A549 (cell line): ENCODE measurements around the gene SLC12A2. TPM values are rescaled to one million over a fixed set of nuclear protein-coding genes. Genes with fewer than 3 reads are reported as not detected.

Source experiments
- ATAC-seq, 2 experiments: fragments of 200-7000 bp in 1 of 2; fragments of >200 bp in 1 of 2; cut with Nextera tagmentation in 1 of 2; cut with Tn5 transposase in 1 of 2; 3 replicates each; pipeline versions ENCODE4 v1.8.0 to v1.9.1; 2018 to 2020; ENCODE audit warnings: mild to moderate bottlenecking in 1 of 2, moderate library complexity in 1 of 2
- CTCF ChIA-PET: fragments of 300-600 bp; sonication (Branson Sonifier 250); formaldehyde crosslinking; extraction: SDS; loops from one replicate; lab custom pipeline; 2021; ENCODE audit warnings: antibody characterized with exemption, inconsistent platforms; lab: Yijun Ruan, JAX
- POLR2A ChIA-PET: fragments of 350-600 bp; formaldehyde crosslinking; extraction: SDS; loops from one replicate; lab custom pipeline; 2021; ENCODE audit warnings: antibody characterized with exemption, inconsistent platforms; lab: Yijun Ruan, JAX
- DNase-seq, 2 experiments: peaks; one replicate each; pipeline versions ENCODE4 v3.0.0 to v3.0.0-alpha.2; 2011 to 2016; ENCODE audit warnings: low read depth in 1 of 2, low spot score in 1 of 2
- FAIRE-seq: peaks from 2 replicates; lab custom pipeline; 2011; peaks lifted over from hg19 to GRCh38; lab: Jason Lieb, UNC
- H3K27ac ChIP-seq, 2 experiments: fragments of >200 bp; sonication (Bioruptor Twin); formaldehyde crosslinking; 3 replicates each; pipeline ENCODE4 v1.5.1; 2016 to 2017
- H3K4me1 ChIP-seq: fragments of >200 bp; sonication (Bioruptor Twin); formaldehyde crosslinking; 3 replicates; pipeline ENCODE4 v1.6.1; 2016
- H3K4me2 ChIP-seq: fragments of >200 bp; sonication (Bioruptor Twin); formaldehyde crosslinking; 3 replicates; pipeline ENCODE4 v1.6.1; 2016
- H3K4me3 ChIP-seq: fragments of >200 bp; sonication (Bioruptor Twin); formaldehyde crosslinking; 3 replicates; pipeline ENCODE4 v1.5.1; 2016
- H3K9me3 ChIP-seq: fragments of >200 bp; sonication (Bioruptor Twin); formaldehyde crosslinking; 3 replicates; pipeline ENCODE4 v1.6.1; 2016
- CBX8 ChIP-seq: fragments of 200-600 bp; sonication (generic); IDR thresholded peaks from 2 replicates; pipeline ENCODE4 v1.6.1; 2016
- CHD2 ChIP-seq: fragments of 150-350 bp; IDR thresholded peaks from 2 replicates; pipeline ENCODE4 v1.6.1; 2014; ENCODE audit warnings: low read length; ENCODE audit not compliant: partially characterized antibody
- EHMT2 ChIP-seq: fragments of 200-600 bp; sonication (generic); IDR thresholded peaks from 2 replicates; pipeline ENCODE4 v1.6.1; 2016; ENCODE audit warnings: antibody characterized with exemption, low read depth, mild to moderate bottlenecking, moderate library complexity
- EP300 ChIP-seq, 2 experiments: fragments of >200 bp; sonication (Bioruptor Twin); formaldehyde crosslinking; IDR thresholded peaks; 2 replicates in 1 of 2; 3 replicates in 1 of 2; pipeline ENCODE4 v1.6.1; 2016 to 2017
- FOSB ChIP-seq: fragments of 250-450 bp; sonication (Bioruptor Pico); IDR thresholded peaks from 2 replicates; pipeline ENCODE4 v1.5.0; 2020; ENCODE audit warnings: mild to moderate bottlenecking, moderate library complexity
- HOXA7 ChIP-seq: fragments of 250-450 bp; sonication (Bioruptor Pico); IDR thresholded peaks from 2 replicates; pipeline ENCODE4 v1.5.0; 2020; ENCODE audit warnings: mild to moderate bottlenecking, moderate library complexity
- JUNB ChIP-seq: fragments of >200 bp; sonication (Bioruptor Twin); formaldehyde crosslinking; IDR thresholded peaks from 2 replicates; pipeline ENCODE4 v1.6.1; 2016
- KDM1A ChIP-seq: fragments of 200-600 bp; sonication (generic); IDR thresholded peaks from 2 replicates; pipeline ENCODE4 v1.6.1; 2016; ENCODE audit warnings: low read depth, mild to moderate bottlenecking
- KDM5A ChIP-seq: fragments of 200-600 bp; sonication (generic); IDR thresholded peaks from 2 replicates; pipeline ENCODE4 v1.6.1; 2016; ENCODE audit warnings: antibody characterized with exemption, mild to moderate bottlenecking
- MAFK ChIP-seq: fragments of 450-650 bp; IDR thresholded peaks from 2 replicates; pipeline ENCODE4 v1.6.1; 2014; ENCODE audit not compliant: partially characterized antibody
- MAZ ChIP-seq: fragments of 150-350 bp; IDR thresholded peaks from 2 replicates; pipeline ENCODE4 v1.6.1; 2014; ENCODE audit warnings: antibody characterized with exemption, low read depth, low read length, borderline replicate concordance
- MYC ChIP-seq: IDR thresholded peaks from 2 replicates; pipeline ENCODE4 v1.6.1; 2012; ENCODE audit warnings: mild to moderate bottlenecking, inconsistent platforms, low read length, improper control_type of control experiment, borderline replicate concordance
- NFE2L2 ChIP-seq: fragments of 150-350 bp; conservative IDR thresholded peaks from 2 replicates; pipeline ENCODE4 v1.6.1; 2014; ENCODE audit warnings: low read length
- NPAS2 ChIP-seq: fragments of 250-450 bp; sonication (Bioruptor Pico); IDR thresholded peaks from 2 replicates; pipeline ENCODE4 v1.8.0; 2022; ENCODE audit warnings: mild to moderate bottlenecking, moderate library complexity, borderline replicate concordance
- PHF8 ChIP-seq: fragments of 200-600 bp; sonication (generic); IDR thresholded peaks from 2 replicates; pipeline ENCODE4 v1.6.1; 2016; ENCODE audit warnings: low read depth, mild to moderate bottlenecking, antibody characterized with exemption, moderate library complexity, borderline replicate concordance
- POLR2A ChIP-seq: IDR thresholded peaks from 2 replicates; pipeline ENCODE4 v1.6.1; 2012; ENCODE audit warnings: mild to moderate bottlenecking, low read length
- RCOR1 ChIP-seq: fragments of 150-350 bp; IDR thresholded peaks from 2 replicates; pipeline ENCODE4 v1.6.1; 2014; ENCODE audit warnings: antibody characterized with exemption, low read length, low read depth
- RNF2 ChIP-seq: fragments of 200-600 bp; sonication (generic); IDR thresholded peaks from 2 replicates; pipeline ENCODE4 v1.6.1; 2016; ENCODE audit warnings: low read depth, mild to moderate bottlenecking, antibody characterized with exemption, moderate library complexity, borderline replicate concordance
- TFCP2L1 ChIP-seq: fragments of 250-450 bp; sonication (Bioruptor Pico); IDR thresholded peaks from 2 replicates; pipeline ENCODE4 v1.5.0; 2021; ENCODE audit warnings: mild to moderate bottlenecking
- ZFP36 ChIP-seq: fragments of 450-650 bp; IDR thresholded peaks from 2 replicates; pipeline ENCODE4 v1.6.1; 2014; ENCODE audit warnings: borderline replicate concordance; ENCODE audit not compliant: partially characterized antibody
- ZNF302 ChIP-seq: fragments of 250-450 bp; sonication (Bioruptor Pico); IDR thresholded peaks from 2 replicates; pipeline ENCODE4 v1.9.0; 2021; ENCODE audit warnings: inconsistent platforms, mild to moderate bottlenecking, moderate library complexity
- whole genome bisulfite sequencing: methylation state at CpG from one replicate; pipeline ENCODE4 v1.1.6; 2017; ENCODE audit errors: missing lambda C conversion rate; 5-methylcytosine and 5-hydroxymethylcytosine counted together
- polyA plus RNA-seq, 4 experiments: library from polyadenylated mRNA; depleted of rRNA in 3 of 4; stranded (reverse); fragments of >200 nt; fragmentation: RNase III in 1 of 4; extraction: RNeasy Plus Mini Kit Qiagen cat#74134 plus additional on column Dnase treatment in 1 of 4; gene quantifications; 2 replicates in 3 of 4; 3 replicates in 1 of 4; pipeline ENCODE4 v1.2.3, GENCODE V29; 2011 to 2017
- TF ChIP-seq, protein P1 (sequence below): IDR thresholded peaks from 2 replicates; pipeline ENCODE4 v1.6.1; 2012
- TF ChIP-seq, protein P2 (sequence below): fragments of >200 bp; sonication (Bioruptor Twin); formaldehyde crosslinking; IDR thresholded peaks from 2 replicates; pipeline ENCODE4 v1.6.1; 2016
- TF ChIP-seq, protein P3 (sequence below): fragments of >200 bp; sonication (Bioruptor Twin); formaldehyde crosslinking; IDR thresholded peaks from 3 replicates; pipeline ENCODE4 v1.5.1; 2016
- TF ChIP-seq, protein P4 (sequence below): fragments of 450-650 bp; IDR thresholded peaks from 2 replicates; pipeline ENCODE4 v1.6.1; 2014; ENCODE audit warnings: antibody characterized with exemption
- TF ChIP-seq, protein P5 (sequence below): fragments of 200-600 bp; sonication (generic); IDR thresholded peaks from 2 replicates; pipeline ENCODE4 v1.6.1; 2016; ENCODE audit warnings: antibody characterized with exemption, mild to moderate bottlenecking, moderate library complexity

SLC12A2 gene
- polyA plus RNA-seq, 2 of the 4 experiments (the other 2 are of a cell fraction): 17.1 to 99.9 TPM

DNA sequence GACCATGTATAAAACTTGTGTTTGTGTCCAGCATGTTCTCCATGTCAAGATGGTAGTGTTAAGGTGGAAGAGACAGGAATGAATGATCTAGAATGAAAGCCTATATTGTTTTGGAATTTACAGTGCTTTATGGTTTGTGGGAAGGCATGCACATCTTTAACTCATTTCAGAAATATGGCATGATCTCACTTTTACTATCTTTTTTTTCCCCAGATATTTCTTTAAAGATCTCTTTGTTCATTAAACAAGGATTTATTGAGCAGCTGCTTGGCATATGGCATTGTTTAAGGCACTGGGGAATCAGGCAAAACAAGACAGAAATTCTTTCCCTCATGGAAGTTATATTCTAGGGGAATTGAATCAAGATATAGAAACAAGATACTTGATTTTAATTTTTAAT, 51.7 kb downstream of the SLC12A2 start:
- no peak overlapping the region for H3K27ac ChIP-seq
- DNase-seq (no peak), FAIRE-seq (no peak), ATAC-seq (no peak)
- H3K4me3 ChIP-seq: no peak overlapping the region
- POLR2A ChIA-PET: no interaction called here
- no peaks in the 10 kb centered on the region for H3K9me3 ChIP-seq
- CTCF ChIA-PET: no interaction called here
- no peak overlapping the region for H3K4me2 ChIP-seq
- no peaks in the 10 kb centered on the region for H3K4me1 ChIP-seq
- no peak for TF ChIP-seq CBX8
- TF ChIP-seq RNF2: no peak
- TF ChIP-seq, protein P1, sequence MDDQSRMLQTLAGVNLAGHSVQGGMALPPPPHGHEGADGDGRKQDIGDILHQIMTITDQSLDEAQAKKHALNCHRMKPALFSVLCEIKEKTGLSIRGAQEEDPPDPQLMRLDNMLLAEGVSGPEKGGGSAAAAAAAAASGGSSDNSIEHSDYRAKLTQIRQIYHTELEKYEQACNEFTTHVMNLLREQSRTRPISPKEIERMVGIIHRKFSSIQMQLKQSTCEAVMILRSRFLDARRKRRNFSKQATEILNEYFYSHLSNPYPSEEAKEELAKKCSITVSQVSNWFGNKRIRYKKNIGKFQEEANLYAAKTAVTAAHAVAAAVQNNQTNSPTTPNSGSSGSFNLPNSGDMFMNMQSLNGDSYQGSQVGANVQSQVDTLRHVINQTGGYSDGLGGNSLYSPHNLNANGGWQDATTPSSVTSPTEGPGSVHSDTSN: no peak

DNA sequence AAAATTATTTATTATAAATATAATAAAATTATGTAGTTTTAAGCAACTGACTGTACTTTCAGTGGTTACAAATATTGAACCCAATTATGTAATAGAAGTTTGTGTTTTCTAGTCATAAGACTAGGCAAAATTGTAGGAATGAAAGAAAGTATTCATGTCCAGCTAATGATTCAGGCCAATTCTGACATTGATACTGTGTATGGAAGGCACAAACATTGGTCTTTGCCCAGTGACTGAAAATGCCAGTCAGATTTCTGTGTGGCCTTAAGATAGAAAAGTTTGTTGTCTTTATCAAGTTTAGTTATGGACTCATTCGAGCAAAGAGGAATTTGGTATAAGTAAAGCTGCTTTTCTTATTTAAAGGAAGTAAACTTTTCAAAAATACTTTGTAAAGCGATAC, 60.3 kb downstream of the SLC12A2 start:
- FAIRE-seq: no peak
- TF ChIP-seq, protein P2, sequence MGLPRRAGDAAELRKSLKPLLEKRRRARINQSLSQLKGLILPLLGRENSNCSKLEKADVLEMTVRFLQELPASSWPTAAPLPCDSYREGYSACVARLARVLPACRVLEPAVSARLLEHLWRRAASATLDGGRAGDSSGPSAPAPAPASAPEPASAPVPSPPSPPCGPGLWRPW: no peak
- TF ChIP-seq, protein P3, sequence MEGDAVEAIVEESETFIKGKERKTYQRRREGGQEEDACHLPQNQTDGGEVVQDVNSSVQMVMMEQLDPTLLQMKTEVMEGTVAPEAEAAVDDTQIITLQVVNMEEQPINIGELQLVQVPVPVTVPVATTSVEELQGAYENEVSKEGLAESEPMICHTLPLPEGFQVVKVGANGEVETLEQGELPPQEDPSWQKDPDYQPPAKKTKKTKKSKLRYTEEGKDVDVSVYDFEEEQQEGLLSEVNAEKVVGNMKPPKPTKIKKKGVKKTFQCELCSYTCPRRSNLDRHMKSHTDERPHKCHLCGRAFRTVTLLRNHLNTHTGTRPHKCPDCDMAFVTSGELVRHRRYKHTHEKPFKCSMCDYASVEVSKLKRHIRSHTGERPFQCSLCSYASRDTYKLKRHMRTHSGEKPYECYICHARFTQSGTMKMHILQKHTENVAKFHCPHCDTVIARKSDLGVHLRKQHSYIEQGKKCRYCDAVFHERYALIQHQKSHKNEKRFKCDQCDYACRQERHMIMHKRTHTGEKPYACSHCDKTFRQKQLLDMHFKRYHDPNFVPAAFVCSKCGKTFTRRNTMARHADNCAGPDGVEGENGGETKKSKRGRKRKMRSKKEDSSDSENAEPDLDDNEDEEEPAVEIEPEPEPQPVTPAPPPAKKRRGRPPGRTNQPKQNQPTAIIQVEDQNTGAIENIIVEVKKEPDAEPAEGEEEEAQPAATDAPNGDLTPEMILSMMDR: no peak
- TF ChIP-seq NPAS2 (no peak), PHF8 (no peak), ZFP36 (no peak), ZNF302 (CRISPR knock-in tag) (no peak), RCOR1 (no peak), POLR2A (no peak), CHD2 (no peak), FOSB (CRISPR knock-in tag) (no peak), MAFK (no peak), KDM1A (no peak), EP300 (IDR thresholded peaks at IDR 0.05) (no peak), MAZ (no peak), KDM5A (no peak), HOXA7 (no peak), EHMT2 (no peak)
- TF ChIP-seq, protein P4, sequence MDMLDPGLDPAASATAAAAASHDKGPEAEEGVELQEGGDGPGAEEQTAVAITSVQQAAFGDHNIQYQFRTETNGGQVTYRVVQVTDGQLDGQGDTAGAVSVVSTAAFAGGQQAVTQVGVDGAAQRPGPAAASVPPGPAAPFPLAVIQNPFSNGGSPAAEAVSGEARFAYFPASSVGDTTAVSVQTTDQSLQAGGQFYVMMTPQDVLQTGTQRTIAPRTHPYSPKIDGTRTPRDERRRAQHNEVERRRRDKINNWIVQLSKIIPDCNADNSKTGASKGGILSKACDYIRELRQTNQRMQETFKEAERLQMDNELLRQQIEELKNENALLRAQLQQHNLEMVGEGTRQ: no peak
- TF ChIP-seq, protein P1: no peak
- 89% methylated on average over 2 of the region's 2 CpGs for WGBS
- no peak for ATAC-seq
- Histone ChIP-seq H3K27ac (no peak overlapping the region), H3K4me1 (no peaks in the 10 kb centered on the region), H3K4me3 (no peak overlapping the region), H3K4me2 (no peak overlapping the region), H3K9me3 (no peaks in the 10 kb centered on the region)
- ChIA-PET CTCF (no interaction called here), POLR2A (no interaction called here)
- no peak for DNase-seq

DNA sequence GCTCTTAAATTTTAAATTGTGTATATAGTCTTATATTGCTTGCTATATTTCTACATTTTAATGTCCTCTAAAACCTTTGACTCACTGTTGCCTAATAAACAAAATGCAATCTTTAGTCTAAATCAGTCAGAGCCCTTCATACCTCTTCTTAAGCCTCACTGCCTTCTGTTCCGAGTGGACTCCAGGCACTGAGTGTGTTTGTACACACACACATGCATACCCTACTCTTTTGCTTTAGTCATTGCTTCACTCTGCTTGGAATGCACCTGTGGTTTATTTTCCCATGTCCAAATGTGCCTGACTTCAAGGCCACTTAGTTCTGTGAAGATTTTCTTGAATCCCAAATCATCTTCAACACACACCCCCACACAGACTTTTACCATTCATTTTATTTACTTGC, 60.9 kb downstream of the SLC12A2 start:
- DNase-seq: no peak
- FAIRE-seq: no peak
- Histone ChIP-seq H3K4me1 (no peaks in the 10 kb centered on the region), H3K9me3 (no peaks in the 10 kb centered on the region), H3K4me3 (no peak overlapping the region), H3K27ac (no peak overlapping the region), H3K4me2 (no peak overlapping the region)
- no peak for ATAC-seq
- ChIA-PET CTCF (no interaction called here), POLR2A (no interaction called here)
- 86% methylated on average over 1 of the region's 1 CpG for WGBS
- TF ChIP-seq EHMT2 (no peak), MYC (no peak), TFCP2L1 (CRISPR knock-in tag) (no peak), NFE2L2 (no peak), JUNB (no peak)
- TF ChIP-seq, protein P5, sequence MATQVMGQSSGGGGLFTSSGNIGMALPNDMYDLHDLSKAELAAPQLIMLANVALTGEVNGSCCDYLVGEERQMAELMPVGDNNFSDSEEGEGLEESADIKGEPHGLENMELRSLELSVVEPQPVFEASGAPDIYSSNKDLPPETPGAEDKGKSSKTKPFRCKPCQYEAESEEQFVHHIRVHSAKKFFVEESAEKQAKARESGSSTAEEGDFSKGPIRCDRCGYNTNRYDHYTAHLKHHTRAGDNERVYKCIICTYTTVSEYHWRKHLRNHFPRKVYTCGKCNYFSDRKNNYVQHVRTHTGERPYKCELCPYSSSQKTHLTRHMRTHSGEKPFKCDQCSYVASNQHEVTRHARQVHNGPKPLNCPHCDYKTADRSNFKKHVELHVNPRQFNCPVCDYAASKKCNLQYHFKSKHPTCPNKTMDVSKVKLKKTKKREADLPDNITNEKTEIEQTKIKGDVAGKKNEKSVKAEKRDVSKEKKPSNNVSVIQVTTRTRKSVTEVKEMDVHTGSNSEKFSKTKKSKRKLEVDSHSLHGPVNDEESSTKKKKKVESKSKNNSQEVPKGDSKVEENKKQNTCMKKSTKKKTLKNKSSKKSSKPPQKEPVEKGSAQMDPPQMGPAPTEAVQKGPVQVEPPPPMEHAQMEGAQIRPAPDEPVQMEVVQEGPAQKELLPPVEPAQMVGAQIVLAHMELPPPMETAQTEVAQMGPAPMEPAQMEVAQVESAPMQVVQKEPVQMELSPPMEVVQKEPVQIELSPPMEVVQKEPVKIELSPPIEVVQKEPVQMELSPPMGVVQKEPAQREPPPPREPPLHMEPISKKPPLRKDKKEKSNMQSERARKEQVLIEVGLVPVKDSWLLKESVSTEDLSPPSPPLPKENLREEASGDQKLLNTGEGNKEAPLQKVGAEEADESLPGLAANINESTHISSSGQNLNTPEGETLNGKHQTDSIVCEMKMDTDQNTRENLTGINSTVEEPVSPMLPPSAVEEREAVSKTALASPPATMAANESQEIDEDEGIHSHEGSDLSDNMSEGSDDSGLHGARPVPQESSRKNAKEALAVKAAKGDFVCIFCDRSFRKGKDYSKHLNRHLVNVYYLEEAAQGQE: no peak
